ENCODE measurements around the gene ATP13A2. TPM values are rescaled to one million over a fixed set of nuclear protein-coding genes. Genes with fewer than 3 reads are reported as not detected.

ATP13A2 gene
- 60.2 and 86.9 TPM in 2 replicates for total RNA-seq

GRCh38 chr1:17011439-17012307, at the start of gene ATP13A2:
Gene ATP13A2, minus strand, starts transcription at chr1:17011928. Its CDS starts 190 bp downstream, at chr1:17011738.

GRCh38 chr1:17053685-17054410, 42.1 kb upstream of the ATP13A2 start, which contains the start of gene SDHB:
Gene SDHB, minus strand, starts transcription at chr1:17054032. Its CDS starts 13 bp downstream, at chr1:17054019.

GRCh38 chr1:16980473-16981268, 31.1 kb downstream of the ATP13A2 start, which contains the start of gene MFAP2:
Gene MFAP2, minus strand, starts transcription at chr1:16980620. Its CDS starts 2,347 bp downstream, at chr1:16978273.

Other genes with a start within 250 kb of the ATP13A2 start
- under 0.01 TPM in 2 replicates for gene RNU1-2, start 115.9 kb downstream of the ATP13A2 start, total RNA-seq
- 9.4 and 17.3 TPM in 2 replicates for gene CROCC, start 90.0 kb downstream of the ATP13A2 start, total RNA-seq
- 26.2 and 54.5 TPM in 2 replicates for gene MFAP2, start 31.3 kb downstream of the ATP13A2 start, total RNA-seq
- gene SDHB, start 42.1 kb upstream of the ATP13A2 start, total RNA-seq, result 96.0 and 97.8 TPM in 2 replicates
- gene PADI2, start 107.5 kb upstream of the ATP13A2 start, total RNA-seq, result under 0.01 TPM in 1 of 2 replicates, not detected in the other
- not detected in 2 replicates for gene PADI1, start 193.2 kb upstream of the ATP13A2 start, total RNA-seq
- not detected in 2 replicates for gene PADI3, start 237.2 kb upstream of the ATP13A2 start, total RNA-seq

All from vein endothelial cell (primary cell).